Measurements from ENCODE around the gene HCAR1.
"Not testable (repeated sequence)": the region's sequence is repeated elsewhere in the genome, so short reads cannot be mapped to it uniquely, and the experiment has no call there.

HCAR1 gene, protein sequence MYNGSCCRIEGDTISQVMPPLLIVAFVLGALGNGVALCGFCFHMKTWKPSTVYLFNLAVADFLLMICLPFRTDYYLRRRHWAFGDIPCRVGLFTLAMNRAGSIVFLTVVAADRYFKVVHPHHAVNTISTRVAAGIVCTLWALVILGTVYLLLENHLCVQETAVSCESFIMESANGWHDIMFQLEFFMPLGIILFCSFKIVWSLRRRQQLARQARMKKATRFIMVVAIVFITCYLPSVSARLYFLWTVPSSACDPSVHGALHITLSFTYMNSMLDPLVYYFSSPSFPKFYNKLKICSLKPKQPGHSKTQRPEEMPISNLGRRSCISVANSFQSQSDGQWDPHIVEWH

DNA sequence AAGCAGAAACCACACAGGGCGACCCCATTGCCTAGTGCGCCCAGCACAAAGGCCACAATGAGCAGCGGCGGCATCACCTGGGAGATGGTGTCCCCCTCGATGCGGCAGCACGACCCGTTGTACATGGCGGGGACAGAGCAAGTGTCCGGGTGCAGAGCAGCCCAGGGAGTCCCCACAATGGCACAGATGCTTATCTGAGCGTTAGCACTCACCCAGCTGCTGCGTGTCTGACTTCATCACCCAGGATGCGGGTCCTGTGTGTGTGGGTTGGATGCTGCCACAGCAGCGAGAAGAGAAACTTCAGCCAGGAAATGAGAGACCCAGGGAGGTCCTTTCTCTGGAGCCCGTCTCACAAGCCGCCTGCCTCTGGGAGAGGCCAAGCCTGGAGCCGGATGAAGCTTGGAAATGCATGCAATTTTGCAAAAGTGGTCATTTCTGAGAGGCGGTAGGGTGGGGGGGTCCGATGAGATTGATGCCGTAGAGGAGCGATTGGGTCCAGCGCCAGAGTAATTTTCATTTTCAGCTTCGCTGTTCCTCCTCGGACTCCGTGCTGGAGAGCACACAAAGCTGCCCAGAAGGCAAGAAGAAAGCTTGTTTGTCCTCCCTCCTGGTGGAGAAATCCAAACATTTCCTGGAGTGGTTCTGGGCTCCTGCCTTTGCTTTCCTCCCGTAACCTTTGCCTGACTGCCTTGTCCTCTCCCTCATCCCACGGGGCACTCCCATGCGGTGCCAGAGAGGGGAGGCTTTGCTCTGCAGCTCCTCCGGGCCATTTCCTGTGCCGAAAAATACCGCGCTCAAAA is at the start of gene HCAR1:
Gene HCAR1, minus strand, starts transcription at position 630 of the 800 bp plus-strand sequence. Its CDS starts 505 bp downstream, at position 125.
- H3K4me3 ChIP-seq (ENCODE audit: control insufficient read depth, low read depth, low read length), result peak within 1 kb of the TSS; percentile 28
- DNase-seq (ENCODE audit: low read depth), result peak; percentile 40
- TF ChIP-seq, protein P1, sequence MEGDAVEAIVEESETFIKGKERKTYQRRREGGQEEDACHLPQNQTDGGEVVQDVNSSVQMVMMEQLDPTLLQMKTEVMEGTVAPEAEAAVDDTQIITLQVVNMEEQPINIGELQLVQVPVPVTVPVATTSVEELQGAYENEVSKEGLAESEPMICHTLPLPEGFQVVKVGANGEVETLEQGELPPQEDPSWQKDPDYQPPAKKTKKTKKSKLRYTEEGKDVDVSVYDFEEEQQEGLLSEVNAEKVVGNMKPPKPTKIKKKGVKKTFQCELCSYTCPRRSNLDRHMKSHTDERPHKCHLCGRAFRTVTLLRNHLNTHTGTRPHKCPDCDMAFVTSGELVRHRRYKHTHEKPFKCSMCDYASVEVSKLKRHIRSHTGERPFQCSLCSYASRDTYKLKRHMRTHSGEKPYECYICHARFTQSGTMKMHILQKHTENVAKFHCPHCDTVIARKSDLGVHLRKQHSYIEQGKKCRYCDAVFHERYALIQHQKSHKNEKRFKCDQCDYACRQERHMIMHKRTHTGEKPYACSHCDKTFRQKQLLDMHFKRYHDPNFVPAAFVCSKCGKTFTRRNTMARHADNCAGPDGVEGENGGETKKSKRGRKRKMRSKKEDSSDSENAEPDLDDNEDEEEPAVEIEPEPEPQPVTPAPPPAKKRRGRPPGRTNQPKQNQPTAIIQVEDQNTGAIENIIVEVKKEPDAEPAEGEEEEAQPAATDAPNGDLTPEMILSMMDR (conservative IDR thresholded peaks at IDR 0.05; ENCODE audit: control insufficient read depth, insufficient read depth, low read depth, low read length), result no peak

DNA sequence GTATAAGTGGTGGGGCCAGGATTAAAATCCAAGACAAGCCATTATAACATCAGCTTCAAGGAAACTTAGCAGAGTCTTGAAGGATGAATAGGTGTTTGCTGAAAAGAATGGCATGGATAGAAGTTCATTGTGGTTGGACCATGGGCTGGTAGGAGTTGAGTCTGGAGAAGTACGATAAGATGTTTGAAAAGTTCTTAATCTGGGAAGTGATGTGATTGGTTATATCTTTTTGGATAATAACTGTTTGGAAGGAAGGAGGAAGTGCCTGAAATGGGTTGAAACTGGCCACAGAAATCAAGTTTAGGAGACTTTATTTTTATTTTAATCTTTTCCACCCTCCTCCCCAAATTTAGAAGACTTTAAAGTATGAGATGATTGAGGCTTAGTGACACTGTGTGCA is 26.9 kb upstream of the HCAR1 start:
- TF ChIP-seq, protein P1 (conservative IDR thresholded peaks at IDR 0.05; ENCODE audit: control insufficient read depth, insufficient read depth, low read depth, low read length), result no peak
- H3K4me3 ChIP-seq (ENCODE audit: control insufficient read depth, low read depth, low read length), result no peak overlapping the region
- DNase-seq (ENCODE audit: low read depth), result no peak

DNA sequence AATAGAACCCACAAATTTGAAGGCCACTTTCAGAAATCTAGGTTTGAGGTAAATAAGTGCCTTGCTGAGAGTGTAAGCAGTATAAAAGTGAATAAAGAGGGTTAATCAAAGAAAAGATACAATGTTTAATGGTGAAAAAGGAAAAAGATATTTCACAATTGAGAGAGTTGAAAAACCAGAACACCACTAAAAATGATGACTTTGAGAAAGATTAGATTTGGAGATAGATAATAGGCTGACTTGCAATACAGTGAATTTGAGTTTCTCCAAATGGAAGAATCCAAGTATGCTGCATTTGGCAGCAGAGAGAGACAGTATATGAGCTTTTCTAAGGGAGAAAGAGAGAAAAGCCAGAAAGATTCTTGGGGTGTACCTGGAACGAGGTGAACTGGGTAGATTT is 24.1 kb upstream of the HCAR1 start:
- TF ChIP-seq, protein P1 (conservative IDR thresholded peaks at IDR 0.05; ENCODE audit: control insufficient read depth, insufficient read depth, low read depth, low read length), result no peak
- DNase-seq (ENCODE audit: low read depth), result no peak
- no peak overlapping the region for H3K4me3 ChIP-seq (ENCODE audit: control insufficient read depth, low read depth, low read length)

DNA sequence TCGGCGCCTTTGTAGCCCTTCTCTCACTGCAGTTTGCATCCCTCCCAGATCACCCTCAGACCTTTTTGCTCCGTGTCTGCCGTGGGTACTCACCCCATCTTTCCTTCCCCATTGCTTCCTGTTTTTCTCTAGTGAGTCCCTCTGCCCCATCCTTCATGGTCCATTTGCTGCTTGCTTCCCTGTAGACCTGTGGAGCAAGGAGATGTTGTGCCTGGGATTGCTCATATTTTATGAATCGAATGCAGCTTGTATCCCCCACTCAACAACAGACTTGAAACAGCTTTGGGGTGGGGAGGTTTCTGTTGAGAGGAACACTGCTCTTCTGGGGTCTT is 22.6 kb upstream of the HCAR1 start:
- TF ChIP-seq, protein P1 (conservative IDR thresholded peaks at IDR 0.05; ENCODE audit: control insufficient read depth, insufficient read depth, low read depth, low read length), result no peak
- peak overlapping the region; percentile 97 for H3K4me3 ChIP-seq (ENCODE audit: control insufficient read depth, low read depth, low read length)
- no peak for DNase-seq (ENCODE audit: low read depth)

DNA sequence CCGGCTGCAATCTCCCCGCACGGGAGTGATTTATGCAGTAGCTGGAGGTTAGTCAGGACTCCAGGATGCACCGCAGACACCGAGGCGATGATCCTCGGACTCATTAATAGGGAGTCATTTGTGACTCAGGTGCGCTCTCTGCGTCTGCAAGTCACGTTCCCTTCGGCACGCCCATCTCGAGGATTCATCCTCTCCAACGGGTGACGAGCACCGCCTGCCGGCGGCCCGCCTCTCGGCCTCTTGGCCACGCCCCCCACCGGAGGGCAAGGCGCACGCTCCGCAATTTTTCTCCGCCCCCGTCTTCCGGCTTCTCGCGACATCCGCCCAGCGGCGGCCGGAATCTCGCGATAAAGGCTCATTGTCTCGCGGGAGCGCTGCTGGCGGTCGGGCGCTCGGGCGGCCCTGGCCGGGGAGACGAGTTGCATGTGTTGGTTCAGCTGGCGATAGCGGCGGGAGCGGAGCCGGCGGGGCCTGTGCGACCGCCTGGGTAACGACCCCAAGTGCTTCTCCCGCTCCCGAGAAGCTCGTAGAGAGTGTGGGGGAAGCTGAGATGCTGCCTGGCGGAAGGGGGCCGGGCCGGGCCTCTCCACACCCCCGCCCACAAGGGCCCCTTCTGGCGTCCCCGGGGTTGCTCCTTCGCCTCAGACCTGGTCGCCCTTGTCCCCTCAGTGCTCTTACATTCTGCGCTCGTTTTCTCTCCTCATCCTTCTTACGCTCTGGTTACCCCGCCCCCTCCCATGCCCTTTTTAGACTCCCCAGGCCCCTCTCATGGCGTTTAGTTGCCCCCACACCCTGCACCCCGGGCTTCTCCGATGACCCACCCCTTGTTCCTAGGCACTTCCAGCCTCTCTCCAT is 22.0 kb upstream of the HCAR1 start, which contains the start of gene DENR:
Gene DENR, plus strand, starts transcription at position 361 of the 855 bp plus-strand sequence. CDS start 878 bp downstream, outside the sequence.
- peak within 1 kb of the TSS; percentile 97 for H3K4me3 ChIP-seq (ENCODE audit: control insufficient read depth, low read depth, low read length)
- TF ChIP-seq, protein P1 (conservative IDR thresholded peaks at IDR 0.05; ENCODE audit: control insufficient read depth, insufficient read depth, low read depth, low read length), result peak; percentile 62
- peak; percentile 99 for DNase-seq (ENCODE audit: low read depth)

DNA sequence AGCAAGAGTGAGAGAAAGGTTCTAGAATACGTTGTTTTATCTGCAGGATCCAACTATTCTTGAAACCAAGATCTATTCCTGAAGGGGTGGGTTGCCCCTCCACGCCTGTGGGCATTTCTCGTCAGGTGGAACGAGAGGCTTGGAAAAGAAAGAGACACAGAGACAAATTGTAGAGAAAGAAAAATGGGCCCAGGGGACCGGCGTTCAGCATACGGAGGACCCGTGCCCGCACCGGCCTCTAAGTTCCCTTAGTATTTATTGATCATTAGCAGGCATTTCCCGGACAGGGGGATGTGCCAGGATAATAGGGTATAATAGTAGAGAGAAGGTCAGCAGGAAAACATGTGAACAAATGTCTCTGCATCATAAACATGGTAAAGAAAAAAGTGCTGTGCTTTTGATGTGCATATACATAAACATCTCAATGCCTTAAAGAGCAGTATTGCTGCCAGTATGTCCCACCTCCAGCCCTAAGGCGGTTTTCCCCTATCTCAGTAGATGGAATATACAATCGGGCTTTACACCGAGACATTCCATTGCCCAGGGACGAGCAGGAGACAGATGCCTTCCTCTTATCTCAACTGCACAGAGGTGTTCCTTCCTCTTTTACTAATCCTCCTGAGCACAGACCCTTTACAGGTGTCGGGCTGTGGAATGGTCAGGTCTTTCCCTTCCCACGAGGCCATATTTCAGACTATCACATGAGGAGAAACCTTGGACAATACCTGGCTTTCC is 20.3 kb upstream of the HCAR1 start:
- not testable (repeated sequence) for DNase-seq (ENCODE audit: low read depth); H3K4me3 ChIP-seq (ENCODE audit: control insufficient read depth, low read depth, low read length)
